ENCODE results near the gene TEX44. TPM values are rescaled to one million over a fixed set of nuclear protein-coding genes. Genes with fewer than 3 reads are reported as not detected.

TEX44 gene
- total RNA-seq, 2 donors from 2014 or later, result not detected

GRCh38 chr2:231627384-231628120, 34.9 kb downstream of the TEX44 start:
- Histone ChIP-seq H3K4me1 (no peaks in the 10 kb centered on the region), H3K4me3 (no peak overlapping the region), H3K9ac (ENCODE audit: low read depth in 2 of 2, low read length in 2 of 2) (no peak overlapping the region), H3K36me3 (no peaks in the 10 kb centered on the region), H3K27ac (no peak overlapping the region), H3K27me3 (no peaks in the 10 kb centered on the region), H3K9me3 (no peaks in the 10 kb centered on the region)
- intact Hi-C loops (cut with DNase I), result no loop called here
- DNase-seq, result no peak
- TF ChIP-seq CTCF (IDR thresholded peaks at IDR 0.05), result no peak

- no peaks in the 10 kb centered on the region for H3K4me1 ChIP-seq
Observed at GRCh38 chr2:231632559-231633142, 40.0 kb downstream of the TEX44 start.

GRCh38 chr2:231633241-231633976, 40.7 kb downstream of the TEX44 start:
- Histone ChIP-seq H3K36me3 (no peaks in the 10 kb centered on the region), H3K4me3 (no peak overlapping the region), H3K27me3 (no peaks in the 10 kb centered on the region), H3K27ac (no peak overlapping the region), H3K4me1 (no peaks in the 10 kb centered on the region), H3K9ac (ENCODE audit: low read depth in 2 of 2, low read length in 2 of 2) (peak overlapping the region in 1 of 2 donors; percentile 19), H3K9me3 (no peaks in the 10 kb centered on the region)
- no peak for DNase-seq
- intact Hi-C loops (cut with DNase I), result no loop called here
- no peak for TF ChIP-seq CTCF (IDR thresholded peaks at IDR 0.05)

More at GRCh38 chr2:231632559-231633142, 40.0 kb downstream of the TEX44 start:
- Histone ChIP-seq H3K4me3 (no peak overlapping the region), H3K9ac (ENCODE audit: low read depth in 2 of 2, low read length in 2 of 2) (no peak overlapping the region), H3K27me3 (no peaks in the 10 kb centered on the region), H3K36me3 (no peaks in the 10 kb centered on the region), H3K27ac (no peak overlapping the region), H3K9me3 (no peaks in the 10 kb centered on the region)
- no peak for TF ChIP-seq CTCF (IDR thresholded peaks at IDR 0.05)
- intact Hi-C loops (cut with DNase I), result no loop called here
- DNase-seq, result no peak

- DNase-seq, result no peak
- no peak for TF ChIP-seq CTCF (IDR thresholded peaks at IDR 0.05)
- no peak overlapping the region for H3K4me3 ChIP-seq
- intact Hi-C loops (cut with DNase I), result no loop called here
- H3K4me1 ChIP-seq, result no peaks in the 10 kb centered on the region
- no peaks in the 10 kb centered on the region for H3K9me3 ChIP-seq
- H3K27me3 ChIP-seq, result no peaks in the 10 kb centered on the region
- no peaks in the 10 kb centered on the region for H3K36me3 ChIP-seq
- no peak overlapping the region for H3K27ac ChIP-seq
- H3K9ac ChIP-seq (ENCODE audit: low read depth in 2 of 2, low read length in 2 of 2), result no peak overlapping the region
Observed at GRCh38 chr2:231634412-231634811, 41.7 kb downstream of the TEX44 start.

- Histone ChIP-seq H3K4me3 (no peak overlapping the region), H3K27ac (no peak overlapping the region), H3K4me1 (no peaks in the 10 kb centered on the region), H3K36me3 (no peaks in the 10 kb centered on the region), H3K9me3 (no peaks in the 10 kb centered on the region), H3K27me3 (no peaks in the 10 kb centered on the region), H3K9ac (ENCODE audit: low read depth in 2 of 2, low read length in 2 of 2) (no peak overlapping the region)
- TF ChIP-seq CTCF (IDR thresholded peaks at IDR 0.05), result no peak
- DNase-seq, result no peak
- intact Hi-C loops (cut with DNase I), result no loop called here
Observed at GRCh38 chr2:231634951-231635875, 42.5 kb downstream of the TEX44 start.

All from colonic mucosa (tissue), 4 donors.